ENCODE results near the gene ATP8A2.
"Not testable (repeated sequence)": the region's sequence is repeated elsewhere in the genome, so short reads cannot be mapped to it uniquely, and the experiment has no call there.

DNA sequence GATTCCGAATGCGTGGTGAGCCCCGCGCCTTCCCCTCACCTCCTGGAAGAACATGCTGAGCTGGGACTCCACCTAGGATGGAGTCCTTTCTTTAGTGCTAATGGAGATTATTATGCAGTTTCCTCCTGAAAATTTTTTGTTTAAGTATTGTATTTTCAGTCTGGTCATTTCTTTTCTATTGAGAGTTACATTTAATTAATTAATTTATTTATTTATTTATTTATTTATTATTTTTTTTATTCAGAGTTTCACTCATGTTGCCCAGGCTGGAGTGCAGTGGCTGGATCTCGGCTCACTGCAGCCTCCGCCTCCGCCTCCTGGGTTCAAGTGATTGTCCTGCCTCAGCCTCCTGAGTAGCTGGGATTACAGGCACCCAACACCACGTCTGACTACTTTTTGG lies 400.8 kb downstream of the ATP8A2 start:
- TF ChIP-seq, protein P1, sequence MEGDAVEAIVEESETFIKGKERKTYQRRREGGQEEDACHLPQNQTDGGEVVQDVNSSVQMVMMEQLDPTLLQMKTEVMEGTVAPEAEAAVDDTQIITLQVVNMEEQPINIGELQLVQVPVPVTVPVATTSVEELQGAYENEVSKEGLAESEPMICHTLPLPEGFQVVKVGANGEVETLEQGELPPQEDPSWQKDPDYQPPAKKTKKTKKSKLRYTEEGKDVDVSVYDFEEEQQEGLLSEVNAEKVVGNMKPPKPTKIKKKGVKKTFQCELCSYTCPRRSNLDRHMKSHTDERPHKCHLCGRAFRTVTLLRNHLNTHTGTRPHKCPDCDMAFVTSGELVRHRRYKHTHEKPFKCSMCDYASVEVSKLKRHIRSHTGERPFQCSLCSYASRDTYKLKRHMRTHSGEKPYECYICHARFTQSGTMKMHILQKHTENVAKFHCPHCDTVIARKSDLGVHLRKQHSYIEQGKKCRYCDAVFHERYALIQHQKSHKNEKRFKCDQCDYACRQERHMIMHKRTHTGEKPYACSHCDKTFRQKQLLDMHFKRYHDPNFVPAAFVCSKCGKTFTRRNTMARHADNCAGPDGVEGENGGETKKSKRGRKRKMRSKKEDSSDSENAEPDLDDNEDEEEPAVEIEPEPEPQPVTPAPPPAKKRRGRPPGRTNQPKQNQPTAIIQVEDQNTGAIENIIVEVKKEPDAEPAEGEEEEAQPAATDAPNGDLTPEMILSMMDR (IDR thresholded peaks at IDR 0.05): not testable (repeated sequence)
- not testable (repeated sequence) for TF ChIP-seq POLR2AphosphoS5, POLR2A (IDR thresholded peaks at IDR 0.05)

Measured in upper lobe of left lung (tissue), 4 donors.